Endometrium (tissue), 2 donors: ENCODE data around the gene TAF5L.
A peak's percentile ranks its signal among the peaks of the same experiment; 100 is the strongest.
"Not testable (repeated sequence)": the region's sequence is repeated elsewhere in the genome, so short reads cannot be mapped to it uniquely, and the experiment has no call there.

Source experiments
- FAIRE-seq: peaks from 2 replicates; lab custom pipeline; 2012; peaks lifted over from hg19 to GRCh38; lab: Jason Lieb, UNC
- donor health status: control.
- donor health status: control.

The TAF5L gene

DNA sequence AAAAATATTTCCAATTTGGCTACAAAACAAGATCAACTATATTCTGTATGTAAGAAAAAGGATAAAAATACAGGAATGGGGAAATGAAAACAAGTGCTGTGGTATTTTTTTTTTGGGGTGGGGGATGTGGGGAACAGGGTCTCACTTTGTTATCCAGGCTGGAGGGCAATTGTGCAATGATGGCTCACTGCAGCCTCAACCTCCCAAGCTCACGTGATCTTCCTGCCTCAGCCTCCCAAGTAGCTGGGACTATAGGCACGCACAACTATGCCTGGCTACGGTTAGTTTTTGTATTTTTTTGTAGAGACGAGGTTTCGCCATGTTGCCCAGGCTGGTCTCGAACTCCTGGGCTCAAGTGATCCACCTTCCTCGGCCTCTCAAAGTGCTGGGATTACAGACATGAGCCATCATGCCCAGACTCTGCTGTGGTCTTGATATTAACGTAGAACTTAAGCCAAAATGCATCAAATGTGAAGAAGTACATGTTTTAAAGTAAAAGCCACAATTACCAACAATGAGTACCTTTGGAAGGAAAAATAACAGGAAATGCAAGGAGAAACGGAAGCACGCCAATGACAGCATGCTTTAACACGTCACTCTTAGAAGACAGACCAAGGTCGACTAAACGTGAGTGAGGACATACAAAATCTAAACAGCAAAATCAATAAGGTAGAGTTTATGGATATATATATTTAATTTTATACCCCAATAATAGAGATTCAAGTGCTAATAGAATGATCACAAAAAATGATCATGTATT, 58.6 kb downstream of the TAF5L start:
- no peak for FAIRE-seq

GRCh38 chr1:229563701-229564100, 62.2 kb downstream of the TAF5L start:
- no peak for FAIRE-seq

GRCh38 chr1:229563241-229563640, 62.7 kb downstream of the TAF5L start:
- no peak for FAIRE-seq

DNA sequence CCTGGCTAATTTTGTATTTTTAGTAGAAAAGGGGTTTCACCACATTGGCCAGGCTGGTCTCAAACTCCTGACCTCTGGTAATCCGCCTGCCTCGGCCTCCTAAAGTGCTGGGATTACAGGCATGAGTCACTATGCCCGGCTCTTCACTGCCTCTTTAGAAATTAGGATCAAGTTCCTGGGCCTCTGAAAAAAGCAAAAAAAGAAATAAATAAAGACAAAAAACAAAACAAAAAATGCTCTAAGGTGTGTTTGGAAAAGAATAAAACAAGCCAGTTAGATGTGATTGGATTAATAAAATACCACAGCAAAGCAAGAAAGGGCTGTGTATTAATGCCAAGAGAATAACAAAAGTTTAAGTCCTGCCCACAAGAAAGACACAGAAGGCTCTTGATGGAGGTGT, 63.2 kb downstream of the TAF5L start:
- FAIRE-seq, result no peak

GRCh38 chr1:229561141-229561540, 64.8 kb downstream of the TAF5L start:
- no peak for FAIRE-seq

- not testable (repeated sequence) for FAIRE-seq
These were observed 65.8 kb downstream of the TAF5L start for GRCh38 chr1:229560124-229560523.

GRCh38 chr1:229559336-229559801, 66.6 kb downstream of the TAF5L start:
- not testable (repeated sequence) for FAIRE-seq

DNA sequence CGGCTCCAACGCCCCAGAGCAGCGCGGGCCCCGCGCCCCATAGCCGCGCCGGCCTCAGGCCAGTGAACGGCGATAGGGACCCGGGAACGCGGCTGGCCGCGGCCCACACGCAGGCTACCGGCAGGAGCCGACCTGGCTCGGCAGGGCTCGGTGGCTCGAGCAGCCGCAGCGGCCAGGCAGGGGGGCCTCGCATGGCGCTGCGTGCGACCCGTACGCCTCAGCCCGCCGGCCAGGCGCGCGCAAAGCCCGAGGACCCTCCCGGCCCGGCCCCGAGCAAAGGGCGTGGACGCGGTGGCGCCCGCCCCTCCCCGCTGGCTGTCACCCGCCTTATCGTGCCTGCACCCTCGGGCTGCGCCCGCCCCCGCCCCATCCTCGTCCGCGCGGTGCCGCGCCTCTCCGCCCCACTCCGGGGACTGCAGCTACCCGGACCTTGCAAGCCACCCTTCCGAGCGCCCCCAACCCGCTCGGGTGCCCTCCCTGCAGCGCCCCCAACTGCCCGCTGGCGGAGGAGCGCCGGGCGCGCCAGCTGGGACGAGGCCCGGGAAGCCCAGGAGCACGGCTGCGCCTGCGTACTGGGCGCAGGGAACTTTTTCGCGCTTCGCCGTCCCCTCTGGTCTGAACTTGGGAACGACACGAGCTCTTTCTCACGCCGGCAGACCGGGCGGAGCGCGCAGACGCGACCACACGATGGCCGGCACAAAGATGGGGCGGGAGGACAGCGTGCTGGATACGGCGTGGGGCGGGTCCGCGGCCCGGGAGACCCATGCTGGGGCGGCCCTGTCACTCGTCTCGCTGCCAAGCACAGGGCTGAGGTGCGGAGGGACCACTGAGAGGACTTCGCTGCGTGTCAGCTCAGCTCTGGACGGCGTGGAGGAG, 67.2 kb downstream of the TAF5L start, which contains the start of gene ABCB10:
Gene ABCB10, minus strand, starts transcription at position 248 of the 876 bp plus-strand sequence. Its CDS starts 55 bp downstream, at position 193.
- FAIRE-seq, result peak; percentile 74

DNA sequence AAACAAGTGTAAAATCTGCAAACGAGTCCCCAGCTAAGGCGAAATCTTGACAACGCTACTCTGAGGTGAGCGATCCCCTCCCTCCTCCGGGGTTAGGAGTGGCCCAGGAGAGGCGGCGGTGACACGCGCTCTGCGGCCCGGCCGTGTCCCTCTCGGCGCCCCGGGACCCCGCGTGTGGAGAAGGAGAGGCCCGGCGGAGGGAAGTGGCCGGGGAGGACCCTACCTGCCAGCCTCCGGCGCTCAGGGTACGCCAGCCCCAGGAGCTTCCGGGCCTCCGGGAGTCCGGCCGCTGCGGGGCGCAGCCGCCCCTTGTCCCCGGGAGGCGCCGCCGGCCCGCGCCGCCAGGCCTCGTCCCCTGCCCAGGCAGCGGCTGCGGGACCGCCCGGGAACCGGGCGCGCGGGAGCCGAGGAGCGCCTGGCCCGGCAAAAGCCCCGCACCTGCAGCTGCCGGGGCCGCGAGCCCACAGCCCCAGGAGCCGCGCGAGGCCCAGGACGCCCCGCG, 68.0 kb downstream of the TAF5L start:
- no peak for FAIRE-seq

GRCh38 chr1:229557200-229557850, 68.6 kb downstream of the TAF5L start:
- FAIRE-seq, result no peak

DNA sequence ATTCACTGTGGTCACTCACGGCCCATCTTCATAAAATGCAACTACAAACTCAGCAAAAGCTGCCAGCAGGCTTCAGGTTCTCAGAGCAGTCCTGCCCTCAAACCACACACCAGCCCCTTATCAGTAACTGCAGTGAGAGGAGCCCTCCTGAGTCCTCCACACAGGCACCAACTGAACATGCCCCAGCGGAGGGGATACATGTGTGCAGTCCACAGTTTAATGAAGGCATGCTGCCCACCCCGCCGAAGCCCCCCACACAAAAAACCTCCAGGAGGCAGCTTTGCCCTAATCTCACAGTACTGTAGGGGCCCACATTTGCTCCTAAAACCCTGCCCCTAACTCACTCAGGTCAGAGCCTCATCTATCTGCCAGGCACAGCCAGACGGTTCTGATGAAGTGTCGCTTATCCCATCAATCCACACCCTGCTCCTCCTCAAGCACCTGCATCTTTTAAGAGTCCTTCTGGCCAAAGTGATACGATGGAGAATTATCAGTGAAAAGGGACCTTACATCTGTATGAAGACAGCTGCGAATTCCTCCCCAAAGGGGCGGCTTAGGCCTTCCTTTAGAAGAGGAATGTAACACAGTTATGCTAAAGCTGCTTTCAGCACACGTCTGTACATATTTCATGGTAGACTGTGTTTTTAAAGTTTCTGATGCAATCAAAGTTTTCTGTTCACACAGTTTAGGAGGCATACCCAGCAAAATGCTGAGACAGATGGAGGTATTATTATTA, 70.9 kb downstream of the TAF5L start:
- no peak for FAIRE-seq

DNA sequence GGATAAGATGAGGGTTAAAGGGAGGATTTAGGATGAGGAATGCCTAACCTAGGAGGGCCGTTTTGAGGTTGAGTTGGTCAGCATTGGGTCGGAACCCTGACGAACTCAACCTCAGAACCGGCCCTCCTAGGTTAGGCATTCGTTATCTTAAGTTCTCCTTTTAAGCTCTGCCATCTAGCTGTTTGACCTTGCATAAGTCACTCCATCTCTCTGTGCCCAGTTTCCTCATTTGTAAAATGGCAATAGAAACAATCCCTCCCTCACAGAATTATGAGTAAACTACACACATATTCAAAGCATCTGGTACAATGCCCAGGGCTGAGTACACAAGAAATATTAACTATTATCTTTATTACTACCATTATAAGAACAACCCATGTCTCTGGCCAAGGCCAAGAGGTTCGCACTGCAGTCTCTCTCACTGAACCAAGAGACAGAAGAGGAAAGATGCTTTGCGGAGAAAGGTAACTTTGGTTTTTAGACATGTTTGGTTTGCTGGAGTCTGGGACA, 72.2 kb downstream of the TAF5L start:
- no peak for FAIRE-seq

GRCh38 chr1:229552732-229553131, 73.2 kb downstream of the TAF5L start:
- FAIRE-seq, result no peak

DNA sequence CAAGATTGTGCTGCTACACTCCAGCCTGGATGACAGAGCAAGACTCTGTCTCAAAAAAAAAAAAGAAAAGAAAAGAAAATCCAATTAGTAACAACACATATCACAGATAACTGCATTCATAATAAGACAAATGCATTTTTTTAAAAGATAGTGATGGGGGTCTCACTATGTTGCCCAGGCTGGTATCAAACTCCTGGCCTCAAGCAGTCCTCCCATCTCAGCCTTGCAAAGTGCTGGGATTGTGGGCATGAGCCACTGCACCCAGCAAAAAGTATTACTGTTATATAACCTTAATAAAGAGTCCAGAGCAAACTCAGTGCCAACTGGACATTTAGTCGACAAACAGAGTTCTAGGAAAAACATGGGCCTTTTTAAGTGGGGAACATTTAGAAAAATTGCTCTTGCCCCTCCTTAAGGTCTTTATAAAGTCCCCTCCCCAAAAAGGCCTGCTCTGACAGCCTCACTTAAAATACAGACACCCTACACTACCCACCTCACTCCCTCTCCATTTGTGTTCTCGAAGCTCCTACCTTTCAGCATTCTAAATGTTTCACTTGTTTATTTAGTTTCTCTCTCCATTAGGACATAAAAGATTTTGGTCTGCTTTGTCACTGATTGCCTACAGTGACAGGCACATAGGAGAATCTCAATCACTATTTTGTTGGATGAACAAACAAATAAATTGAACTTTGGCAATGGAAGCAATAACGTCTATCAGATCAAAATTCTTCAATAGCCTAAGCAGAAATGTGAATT, 74.9 kb downstream of the TAF5L start:
- FAIRE-seq, result no peak

GRCh38 chr1:229547542-229547941, 78.4 kb downstream of the TAF5L start:
- FAIRE-seq, result no peak

- no peak for FAIRE-seq
These were observed 81.3 kb downstream of the TAF5L start for GRCh38 chr1:229544587-229544986.
